Body of pancreas (tissue), 4 donors: ENCODE data around the gene ZNF804B. TPM values are rescaled to one million over a fixed set of nuclear protein-coding genes. Genes with fewer than 3 reads are reported as not detected.

Experiments used
- ATAC-seq: fragments of 150-250 bp; one replicate; pipeline ENCODE4 v1.9.1; 2016
- DNase-seq, 4 donors: peaks; one replicate each; pipeline ENCODE4 v3.0.0-alpha.2; 2019
- H3K27ac ChIP-seq, 4 donors: fragments of 200-600 bp; sonication (generic); 1 replicate in 3 of 4; 2 replicates in 1 of 4; pipeline versions ENCODE4 v1.5.1 to v1.6.1; 2016 to 2019; ENCODE audit warnings: mild to moderate bottlenecking in 1 of 4, mixed read lengths in 1 of 4, moderate library complexity in 1 of 4
- H3K27me3 ChIP-seq, 2 donors: fragments of 200-600 bp; sonication (generic); one replicate each; pipeline ENCODE4 v1.6.0; 2016; ENCODE audit warnings: mild to moderate bottlenecking in 1 of 2
- H3K36me3 ChIP-seq, 2 donors: fragments of 200-600 bp; sonication (generic); replicated peaks in 1 of 2; 2 replicates each; pipeline ENCODE4 v1.5.1; 2016; ENCODE audit warnings: low read depth in 2 of 2; ENCODE audit not compliant: insufficient read depth in 1 of 2
- H3K4me1 ChIP-seq: fragments of 200-600 bp; sonication (generic); one replicate; pipeline ENCODE4 v1.6.0; 2016
- H3K4me3 ChIP-seq, 2 donors: fragments of 200-600 bp; sonication (generic); 1 replicate in 1 of 2; 2 replicates in 1 of 2; pipeline ENCODE4 v1.5.1; 2016 to 2019
- H3K9me3 ChIP-seq, 3 donors: fragments of 200-600 bp; sonication (generic); 1 replicate in 2 of 3; 2 replicates in 1 of 3; pipeline ENCODE4 v1.5.1; 2016
- CTCF ChIP-seq, 7 experiments: fragments of 450-650 bp in 4 of 7; fragments of 200-600 bp in 3 of 7; sonication (generic) in 3 of 7; IDR thresholded peaks; one replicate each; pipeline ENCODE4 v1.5.1; 2016 to 2019; ENCODE audit warnings: antibody characterized with exemption in 7 of 7
- POLR2A ChIP-seq, 3 donors: fragments of 450-650 bp; IDR thresholded peaks; one replicate each; pipeline ENCODE4 v1.6.1; 2016; ENCODE audit warnings: antibody characterized with exemption in 3 of 3, mild to moderate bottlenecking in 2 of 3
- WGBS, 2 donors: methylation state at CpG; one replicate each; pipeline ENCODE4 v1.1.5; 2017; 5-methylcytosine and 5-hydroxymethylcytosine counted together
- intact Hi-C: fragments of 100-400 bp; cut with DNase I; formaldehyde crosslinking; loops from one replicate; pipeline ENCODE4 v1.15.1; 2023
- total RNA-seq, 2 donors: library from RNA; depleted of rRNA; stranded (reverse); fragments of >200 nt; gene quantifications; one replicate each; pipeline ENCODE4 v1.1.0, GENCODE V29; 2016

Gene ZNF804B
- total RNA-seq, 2 donors from 2014 or later = under 0.01 to 4.9 TPM

- H3K9me3 ChIP-seq = no peaks in the 10 kb centered on the region
- ATAC-seq (no peak), DNase-seq (no peak)
- no peak overlapping the region for H3K27ac ChIP-seq
- 65 to 67% methylated on average over 1 of the region's 1 CpG for WGBS, 2 donors
- no peak for TF ChIP-seq POLR2A (IDR thresholded peaks at IDR 0.05)
- no peak for TF ChIP-seq CTCF (IDR thresholded peaks at IDR 0.05)
- H3K36me3 ChIP-seq = no peaks in the 10 kb centered on the region
- intact Hi-C loops = no loop called here
- no peaks in the 10 kb centered on the region for H3K27me3 ChIP-seq
- H3K4me3 ChIP-seq = no peak overlapping the region
- no peaks in the 10 kb centered on the region for H3K4me1 ChIP-seq
Measured at GRCh38 chr7:89041240-89041639, 281.7 kb downstream of the ZNF804B start.

DNA sequence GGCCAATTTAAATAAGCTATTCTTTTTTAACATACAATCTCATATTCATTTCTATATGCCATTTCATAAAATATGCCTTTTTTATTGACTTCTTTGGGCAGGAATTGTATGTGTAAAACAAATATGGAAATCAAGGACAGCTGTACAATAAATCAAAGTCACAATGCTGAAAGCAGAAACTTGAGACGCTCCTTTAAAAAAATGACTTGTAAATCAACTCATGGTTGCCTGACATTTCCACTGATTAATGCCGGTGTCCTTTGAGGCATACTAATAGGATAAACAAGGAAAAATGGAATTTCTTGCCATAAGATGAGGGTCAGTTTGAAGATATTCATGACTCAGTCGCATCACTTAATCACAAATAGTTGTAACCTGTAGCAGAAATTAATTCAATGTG is 283.4 kb downstream of the ZNF804B start:
- H3K27me3 ChIP-seq = no peaks in the 10 kb centered on the region
- H3K4me1 ChIP-seq = no peaks in the 10 kb centered on the region
- no peak for ATAC-seq
- no peaks in the 10 kb centered on the region for H3K9me3 ChIP-seq
- H3K27ac ChIP-seq = no peak overlapping the region
- H3K4me3 ChIP-seq = no peak overlapping the region
- H3K36me3 ChIP-seq = no peaks in the 10 kb centered on the region
- TF ChIP-seq POLR2A (IDR thresholded peaks at IDR 0.05) (no peak), CTCF (IDR thresholded peaks at IDR 0.05) (no peak)
- WGBS, 2 donors = 48 to 50% methylated on average over 3 of the region's 3 CpGs
- no peak for DNase-seq
- intact Hi-C loops = no loop called here

DNA sequence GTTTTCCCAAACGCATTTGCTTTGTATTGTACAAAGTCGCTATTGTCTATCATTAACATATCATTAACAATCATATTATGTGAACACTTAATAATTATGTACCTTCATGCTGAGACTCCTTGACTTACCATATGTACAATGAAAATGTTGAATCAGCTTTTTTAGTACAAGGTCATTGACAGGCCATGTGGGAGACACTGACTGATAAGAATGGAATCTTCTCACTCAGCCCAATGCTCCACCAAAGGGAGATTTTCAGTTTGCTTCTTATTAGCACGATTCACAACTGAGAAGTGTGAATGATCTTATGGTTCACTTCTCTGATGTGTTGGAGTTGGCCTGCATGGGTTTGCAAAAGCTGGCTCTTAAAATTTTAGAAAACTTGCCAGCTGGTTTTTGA is 289.5 kb downstream of the ZNF804B start:
- DNase-seq = no peak
- intact Hi-C loops = no loop called here
- WGBS, 2 donors = 67 to 69% methylated on average over 3 of the region's 3 CpGs

DNA sequence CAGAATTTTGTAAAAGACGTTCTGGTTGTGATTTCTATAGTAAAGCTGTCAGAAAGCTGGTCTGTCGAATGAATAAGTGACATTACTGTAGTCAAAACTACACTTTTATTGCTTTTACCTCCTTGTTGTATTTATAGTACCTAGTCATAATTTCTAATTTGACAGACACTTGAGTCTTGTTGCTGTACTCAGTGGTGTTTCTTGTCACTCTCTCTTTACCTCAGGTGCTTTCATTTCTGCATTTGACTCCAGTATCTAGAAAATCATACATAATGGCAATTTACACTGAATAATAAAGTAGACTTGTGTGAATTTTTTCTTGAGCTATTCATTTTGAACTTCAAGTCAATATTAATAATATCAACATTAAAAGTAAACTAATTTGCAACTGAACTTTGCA is 293.6 kb downstream of the ZNF804B start:
- no peak overlapping the region for H3K4me3 ChIP-seq
- TF ChIP-seq CTCF (IDR thresholded peaks at IDR 0.05) (no peak), POLR2A (IDR thresholded peaks at IDR 0.05) (no peak)
- no peaks in the 10 kb centered on the region for H3K4me1 ChIP-seq
- DNase-seq = no peak
- ATAC-seq = no peak
- no peaks in the 10 kb centered on the region for H3K9me3 ChIP-seq
- intact Hi-C loops = no loop called here
- no peaks in the 10 kb centered on the region for H3K36me3 ChIP-seq
- WGBS, 2 donors = 68 to 72% methylated on average over 2 of the region's 2 CpGs
- no peaks in the 10 kb centered on the region for H3K27me3 ChIP-seq
- H3K27ac ChIP-seq = no peak overlapping the region

More for the DNA sequence above, 289.5 kb downstream of the ZNF804B start:
- no peaks in the 10 kb centered on the region for H3K4me1 ChIP-seq
- H3K27me3 ChIP-seq = no peaks in the 10 kb centered on the region
- no peak overlapping the region for H3K4me3 ChIP-seq
- H3K36me3 ChIP-seq = no peaks in the 10 kb centered on the region
- H3K9me3 ChIP-seq = no peaks in the 10 kb centered on the region
- no peak overlapping the region for H3K27ac ChIP-seq
- ATAC-seq = no peak
- TF ChIP-seq CTCF (IDR thresholded peaks at IDR 0.05) (no peak), POLR2A (IDR thresholded peaks at IDR 0.05) (no peak)

GRCh38 chr7:89054361-89054760 is 294.9 kb downstream of the ZNF804B start:
- H3K4me3 ChIP-seq = no peak overlapping the region
- no peaks in the 10 kb centered on the region for H3K36me3 ChIP-seq
- H3K27ac ChIP-seq = no peak overlapping the region
- ATAC-seq (no peak), DNase-seq (no peak)
- no peak for TF ChIP-seq CTCF (IDR thresholded peaks at IDR 0.05)
- no peak for TF ChIP-seq POLR2A (IDR thresholded peaks at IDR 0.05)
- no peaks in the 10 kb centered on the region for H3K9me3 ChIP-seq
- intact Hi-C loops = no loop called here
- WGBS, 2 donors = 18 to 66% methylated on average over 2 of the region's 2 CpGs
- H3K4me1 ChIP-seq = no peaks in the 10 kb centered on the region
- no peaks in the 10 kb centered on the region for H3K27me3 ChIP-seq
